HEK293 (cell line): Measurements from ENCODE around the gene MARK2.

Experiments used
- CTCF ChIA-PET: fragments of 350-600 bp; formaldehyde crosslinking; extraction: SDS; loops from one replicate; lab custom pipeline; 2021; ENCODE audit warnings: antibody characterized with exemption; lab: Yijun Ruan, JAX
- POLR2A ChIA-PET: fragments of 300-600 bp; formaldehyde crosslinking; extraction: SDS; loops from one replicate; lab custom pipeline; 2020; ENCODE audit warnings: antibody characterized with exemption, inconsistent platforms; lab: Yijun Ruan, JAX
- H3K27ac ChIP-seq: fragments of 200-500 bp; sonication (Bioruptor generic); 2 replicates; pipeline ENCODE4 v1.5.1; 2014; ENCODE audit warnings: low read depth, low read length, control low read depth, inconsistent platforms; ENCODE audit errors: extremely low read depth
- H3K36me3 ChIP-seq, 2 experiments: fragments of 200-500 bp in 1 of 2; sonication (Bioruptor generic) in 1 of 2; 1 replicate in 1 of 2; 2 replicates in 1 of 2; pipeline ENCODE4 v1.5.1; 2014 to 2017; ENCODE audit warnings: inconsistent platforms in 2 of 2, low read length in 2 of 2; ENCODE audit not compliant: control insufficient read depth in 2 of 2, insufficient read depth in 1 of 2
- H3K4me1 ChIP-seq: fragments of 200-500 bp; sonication (Bioruptor generic); 2 replicates; pipeline ENCODE4 v1.5.1; 2014; ENCODE audit warnings: mild to moderate bottlenecking, low read length, inconsistent platforms; ENCODE audit not compliant: control insufficient read depth, insufficient read depth
- H3K4me3 ChIP-seq: 2 replicates; pipeline ENCODE4 v1.5.1; 2011; ENCODE audit warnings: low read depth, mild to moderate bottlenecking, control low read depth, low read length, moderate library complexity
- H3K9me3 ChIP-seq: fragments of 200-500 bp; sonication (Bioruptor generic); 2 replicates; pipeline ENCODE4 v1.5.1; 2014; ENCODE audit warnings: low read depth, low read length, inconsistent platforms; ENCODE audit not compliant: control insufficient read depth, insufficient read depth
- BCL6B ChIP-seq: fragments of 450-650 bp; formaldehyde crosslinking; IDR thresholded peaks from 2 replicates; pipeline ENCODE4 v1.5.1; 2017; ENCODE audit warnings: missing biosample characterization, missing genetic modification characterization
- GLIS1 ChIP-seq: fragments of 450-650 bp; formaldehyde crosslinking; IDR thresholded peaks from 2 replicates; pipeline ENCODE4 v1.5.1; 2016; ENCODE audit warnings: missing biosample characterization, missing genetic modification characterization
- HOXD13 ChIP-seq: sonication (generic); formaldehyde crosslinking; IDR thresholded peaks from 2 replicates; pipeline ENCODE4 v1.8.0; 2022; ENCODE audit warnings: missing genetic modification reagents, borderline replicate concordance
- YY2 ChIP-seq: fragments of 450-650 bp; formaldehyde crosslinking; IDR thresholded peaks from 2 replicates; pipeline ENCODE4 v1.5.1; 2016; ENCODE audit warnings: missing biosample characterization, missing genetic modification characterization
- ZBTB7A ChIP-seq: fragments of 450-650 bp; formaldehyde crosslinking; IDR thresholded peaks from 2 replicates; pipeline ENCODE4 v1.5.1; 2016; ENCODE audit warnings: low read depth, missing biosample characterization, missing genetic modification characterization
- ZFP37 ChIP-seq: fragments of 450-650 bp; formaldehyde crosslinking; IDR thresholded peaks from 2 replicates; pipeline ENCODE4 v1.5.1; 2016; ENCODE audit warnings: missing biosample characterization, missing genetic modification characterization
- ZNF10 ChIP-seq: fragments of 450-650 bp; formaldehyde crosslinking; IDR thresholded peaks from 2 replicates; pipeline ENCODE4 v1.5.1; 2017; ENCODE audit warnings: missing biosample characterization, missing genetic modification characterization
- ZNF112 ChIP-seq: fragments of 450-650 bp; formaldehyde crosslinking; IDR thresholded peaks from 2 replicates; pipeline ENCODE4 v1.5.0; 2017; ENCODE audit warnings: missing biosample characterization, missing genetic modification characterization
- ZNF114 ChIP-seq: fragments of 450-650 bp; formaldehyde crosslinking; IDR thresholded peaks from 2 replicates; pipeline ENCODE4 v1.5.0; 2017; ENCODE audit warnings: missing biosample characterization, missing genetic modification characterization
- ZNF266 ChIP-seq: fragments of 450-650 bp; formaldehyde crosslinking; IDR thresholded peaks from 2 replicates; pipeline ENCODE4 v1.5.1; 2016; ENCODE audit warnings: missing biosample characterization, missing genetic modification characterization, low read depth
- ZNF433 ChIP-seq: fragments of 450-650 bp; formaldehyde crosslinking; IDR thresholded peaks from 2 replicates; pipeline ENCODE4 v1.5.1; 2016; ENCODE audit warnings: missing biosample characterization, missing genetic modification characterization, low read depth
- ZNF501 ChIP-seq: fragments of 450-650 bp; formaldehyde crosslinking; IDR thresholded peaks from 2 replicates; pipeline ENCODE4 v1.5.1; 2016; ENCODE audit warnings: missing biosample characterization, missing genetic modification characterization
- ZNF585B ChIP-seq: fragments of 450-650 bp; formaldehyde crosslinking; IDR thresholded peaks from 2 replicates; pipeline ENCODE4 v1.5.1; 2016; ENCODE audit warnings: missing biosample characterization, missing genetic modification characterization
- ZNF654 ChIP-seq: fragments of 450-650 bp; formaldehyde crosslinking; IDR thresholded peaks from 2 replicates; pipeline ENCODE4 v1.5.1; 2016; ENCODE audit warnings: low read depth, missing biosample characterization, missing genetic modification characterization
- ZNF664 ChIP-seq: fragments of 450-650 bp; formaldehyde crosslinking; IDR thresholded peaks from 2 replicates; pipeline ENCODE4 v1.5.1; 2016; ENCODE audit warnings: missing biosample characterization, missing genetic modification characterization
- ZNF701 ChIP-seq: fragments of 450-650 bp; formaldehyde crosslinking; IDR thresholded peaks from 2 replicates; pipeline ENCODE4 v1.5.1; 2016; ENCODE audit warnings: missing biosample characterization, missing genetic modification characterization
- ZNF707 ChIP-seq: fragments of 450-650 bp; formaldehyde crosslinking; IDR thresholded peaks from 2 replicates; pipeline ENCODE4 v1.5.1; 2016; ENCODE audit warnings: missing biosample characterization, missing genetic modification characterization
- ZNF747 ChIP-seq: fragments of 450-650 bp; formaldehyde crosslinking; IDR thresholded peaks from 2 replicates; pipeline ENCODE4 v1.5.1; 2016; ENCODE audit warnings: missing biosample characterization, missing genetic modification characterization
- ZSCAN23 ChIP-seq: fragments of 450-650 bp; formaldehyde crosslinking; IDR thresholded peaks from 2 replicates; pipeline ENCODE4 v1.5.1; 2016; ENCODE audit warnings: missing biosample characterization, missing genetic modification characterization
- ZSCAN5A ChIP-seq: fragments of 450-650 bp; formaldehyde crosslinking; IDR thresholded peaks from 2 replicates; pipeline ENCODE4 v1.5.1; 2016; ENCODE audit warnings: missing biosample characterization, missing genetic modification characterization
- TF ChIP-seq, protein P1 (sequence below): fragments of 450-650 bp; formaldehyde crosslinking; IDR thresholded peaks from 2 replicates; pipeline ENCODE4 v1.5.0; 2017; ENCODE audit warnings: missing biosample characterization, missing genetic modification characterization, borderline replicate concordance
- TF ChIP-seq, protein P2 (sequence below): sonication (generic); formaldehyde crosslinking; IDR thresholded peaks from 2 replicates; pipeline ENCODE4 v1.8.1; 2022; ENCODE audit warnings: mild to moderate bottlenecking, moderate library complexity, missing genetic modification reagents

MARK2 gene

DNA sequence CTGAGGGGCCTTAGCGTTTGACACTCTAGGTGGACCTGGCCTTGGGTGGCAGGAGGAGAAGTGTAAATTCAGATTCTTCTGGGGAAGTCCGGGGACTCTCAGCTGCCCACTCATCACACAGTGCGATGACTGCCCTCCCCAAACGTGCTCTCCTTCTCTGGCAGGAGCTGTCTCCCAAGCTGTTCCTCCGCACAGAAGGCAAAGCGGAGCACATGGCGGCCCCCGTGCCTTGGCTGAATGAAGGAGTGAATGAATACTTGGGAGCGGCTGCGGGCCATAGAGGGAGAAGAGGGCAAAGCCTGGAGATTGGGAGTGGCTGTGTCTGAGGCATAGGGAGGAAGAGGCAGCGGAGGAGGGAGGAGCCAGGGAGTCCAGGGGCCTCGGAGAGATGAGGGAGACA is 93.0 kb downstream of the MARK2 start:
- Histone ChIP-seq H3K9me3 (no peaks in the 10 kb centered on the region), H3K4me1 (no peaks in the 10 kb centered on the region), H3K27ac (no peak overlapping the region), H3K4me3 (no peak overlapping the region), H3K36me3 (no peaks in the 10 kb centered on the region)
- ChIA-PET CTCF (interaction anchor here (0.6 kb wide), 1 partner anchor 1008 kb away, joined by 3 read pairs; no protein-coding TSS in a partner anchor), POLR2A (no interaction called here)
- no peak for TF ChIP-seq ZNF10 (tag by site-specific recombination)
- no peak for TF ChIP-seq ZFP37 (tag by site-specific recombination)
- TF ChIP-seq BCL6B, result no peak
- no peak for TF ChIP-seq ZNF112 (tag by site-specific recombination)
- TF ChIP-seq, protein P1, sequence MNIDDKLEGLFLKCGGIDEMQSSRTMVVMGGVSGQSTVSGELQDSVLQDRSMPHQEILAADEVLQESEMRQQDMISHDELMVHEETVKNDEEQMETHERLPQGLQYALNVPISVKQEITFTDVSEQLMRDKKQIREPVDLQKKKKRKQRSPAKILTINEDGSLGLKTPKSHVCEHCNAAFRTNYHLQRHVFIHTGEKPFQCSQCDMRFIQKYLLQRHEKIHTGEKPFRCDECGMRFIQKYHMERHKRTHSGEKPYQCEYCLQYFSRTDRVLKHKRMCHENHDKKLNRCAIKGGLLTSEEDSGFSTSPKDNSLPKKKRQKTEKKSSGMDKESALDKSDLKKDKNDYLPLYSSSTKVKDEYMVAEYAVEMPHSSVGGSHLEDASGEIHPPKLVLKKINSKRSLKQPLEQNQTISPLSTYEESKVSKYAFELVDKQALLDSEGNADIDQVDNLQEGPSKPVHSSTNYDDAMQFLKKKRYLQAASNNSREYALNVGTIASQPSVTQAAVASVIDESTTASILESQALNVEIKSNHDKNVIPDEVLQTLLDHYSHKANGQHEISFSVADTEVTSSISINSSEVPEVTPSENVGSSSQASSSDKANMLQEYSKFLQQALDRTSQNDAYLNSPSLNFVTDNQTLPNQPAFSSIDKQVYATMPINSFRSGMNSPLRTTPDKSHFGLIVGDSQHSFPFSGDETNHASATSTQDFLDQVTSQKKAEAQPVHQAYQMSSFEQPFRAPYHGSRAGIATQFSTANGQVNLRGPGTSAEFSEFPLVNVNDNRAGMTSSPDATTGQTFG (tag by site-specific recombination), result no peak
- TF ChIP-seq HOXD13 (CRISPR knock-in tag), result no peak
- no peak for TF ChIP-seq ZNF654 (tag by site-specific recombination)
- TF ChIP-seq ZNF585B (tag by site-specific recombination), result no peak
- TF ChIP-seq ZNF747, result no peak
- no peak for TF ChIP-seq ZNF433 (tag by site-specific recombination)
- no peak for TF ChIP-seq ZNF114 (tag by site-specific recombination)
- TF ChIP-seq ZSCAN23, result no peak
- TF ChIP-seq, protein P2, sequence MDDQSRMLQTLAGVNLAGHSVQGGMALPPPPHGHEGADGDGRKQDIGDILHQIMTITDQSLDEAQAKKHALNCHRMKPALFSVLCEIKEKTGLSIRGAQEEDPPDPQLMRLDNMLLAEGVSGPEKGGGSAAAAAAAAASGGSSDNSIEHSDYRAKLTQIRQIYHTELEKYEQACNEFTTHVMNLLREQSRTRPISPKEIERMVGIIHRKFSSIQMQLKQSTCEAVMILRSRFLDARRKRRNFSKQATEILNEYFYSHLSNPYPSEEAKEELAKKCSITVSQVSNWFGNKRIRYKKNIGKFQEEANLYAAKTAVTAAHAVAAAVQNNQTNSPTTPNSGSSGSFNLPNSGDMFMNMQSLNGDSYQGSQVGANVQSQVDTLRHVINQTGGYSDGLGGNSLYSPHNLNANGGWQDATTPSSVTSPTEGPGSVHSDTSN, result no peak
- TF ChIP-seq ZBTB7A (tag by site-specific recombination), result no peak
- TF ChIP-seq ZNF701 (tag by site-specific recombination), result no peak

DNA sequence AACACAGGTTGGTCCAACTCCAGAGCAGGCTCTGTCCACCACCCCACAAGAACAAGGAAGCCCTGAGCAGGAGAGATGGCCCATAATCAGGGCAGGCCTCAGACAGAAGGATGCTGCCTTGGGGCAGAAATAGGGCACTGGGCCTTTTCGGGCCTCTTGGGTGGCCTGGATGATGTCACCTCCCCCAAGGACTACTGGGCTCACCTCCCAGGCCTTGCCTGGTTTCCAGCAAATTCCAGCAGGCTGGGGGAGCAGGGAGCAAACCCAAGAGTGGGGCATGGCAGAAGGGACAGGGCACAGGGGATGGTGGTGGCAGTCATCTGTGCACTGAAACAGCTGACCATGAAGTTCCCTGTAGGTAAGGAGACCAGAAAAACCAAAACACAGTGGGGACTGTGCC is 94.5 kb downstream of the MARK2 start:
- ChIA-PET POLR2A (interaction anchor here (1.3 kb wide), 1 partner anchor 16 kb away, joined by 3 read pairs; no protein-coding TSS in a partner anchor), CTCF (interaction anchor here (0.9 to 1.3 kb wide), 2 partner anchors 12 to 103 kb away, joined by 3 to 6 read pairs; no protein-coding TSS in a partner anchor)
- Histone ChIP-seq H3K4me3 (no peak overlapping the region), H3K9me3 (no peaks in the 10 kb centered on the region), H3K27ac (no peak overlapping the region), H3K4me1 (no peaks in the 10 kb centered on the region), H3K36me3 (no peaks in the 10 kb centered on the region)
- TF ChIP-seq YY2 (tag by site-specific recombination) (no peak), ZNF664 (no peak), ZSCAN5A (tag by site-specific recombination) (no peak), ZNF707 (tag by site-specific recombination) (no peak), ZNF266 (tag by site-specific recombination) (no peak), ZNF501 (tag by site-specific recombination) (no peak), GLIS1 (tag by site-specific recombination) (peak; percentile 97)
- TF ChIP-seq, all 188 proteins: peak for 1
